Transverse colon (tissue), 4 donors: ENCODE data around the gene DNAJC18. TPM values are rescaled to one million over a fixed set of nuclear protein-coding genes. Genes with fewer than 3 reads are reported as not detected.

Experiments
- DNase-seq: peaks from one replicate; pipeline ENCODE4 v3.0.0-alpha.2; 2019
- H3K27ac ChIP-seq, 4 donors: fragments of 200-600 bp; sonication (generic); 2 replicates each; pipeline ENCODE4 v1.5.1; 2016 to 2018; ENCODE audit warnings: inconsistent platforms in 4 of 4
- H3K27me3 ChIP-seq: fragments of 200-600 bp; sonication (generic); 2 replicates; pipeline ENCODE4 v1.5.1; 2017; ENCODE audit warnings: inconsistent platforms
- H3K36me3 ChIP-seq, 4 donors: fragments of 200-600 bp; sonication (generic); 2 replicates each; pipeline ENCODE4 v1.5.1; 2017 to 2019; ENCODE audit warnings: inconsistent platforms in 4 of 4
- H3K4me1 ChIP-seq, 4 donors: fragments of 200-600 bp; sonication (generic); 2 replicates each; pipeline ENCODE4 v1.5.1; 2017 to 2020; ENCODE audit warnings: inconsistent platforms in 4 of 4
- H3K4me3 ChIP-seq, 4 donors: fragments of 200-600 bp; sonication (generic); 1 replicate in 1 of 4; 2 replicates in 3 of 4; pipeline versions ENCODE4 v1.5.1 to v1.6.1; 2017 to 2019; ENCODE audit warnings: inconsistent platforms in 4 of 4
- H3K9me3 ChIP-seq, 2 donors: fragments of 200-600 bp; sonication (generic); 2 replicates each; pipeline ENCODE4 v1.5.1; 2017 to 2019; ENCODE audit warnings: inconsistent platforms in 2 of 2
- CTCF ChIP-seq, 5 experiments: fragments of 200-600 bp in 3 of 5; fragments of 450-650 bp in 2 of 5; sonication (generic) in 3 of 5; IDR thresholded peaks; 1 replicate in 2 of 5; 2 replicates in 3 of 5; pipeline ENCODE4 v1.5.1; 2016 to 2017; ENCODE audit warnings: antibody characterized with exemption in 5 of 5, inconsistent platforms in 3 of 5, mild to moderate bottlenecking in 2 of 5, moderate library complexity in 1 of 5
- EP300 ChIP-seq: sonication (generic); formaldehyde crosslinking; IDR thresholded peaks from one replicate; pipeline ENCODE4 v1.6.1; 2017; ENCODE audit warnings: antibody characterized with exemption, low read depth
- POLR2A ChIP-seq: fragments of 450-650 bp; IDR thresholded peaks from one replicate; pipeline ENCODE4 v1.6.1; 2016; ENCODE audit warnings: antibody characterized with exemption, mild to moderate bottlenecking, moderate library complexity
- POLR2AphosphoS5 ChIP-seq, 3 donors: sonication (generic); formaldehyde crosslinking; IDR thresholded peaks; one replicate each; pipeline ENCODE4 v1.6.1; 2016; ENCODE audit warnings: antibody characterized with exemption in 3 of 3
- WGBS, 2 donors: methylation state at CpG; one replicate each; pipeline ENCODE4 v1.1.5; 2018; ENCODE audit warnings: low coverage in 1 of 2; 5-methylcytosine and 5-hydroxymethylcytosine counted together
- in situ Hi-C, 4 donors: fragments of 200-750 bp; cut with MboI; loops; one replicate each; pipeline versions ENCODE4 v1.15.0 to v1.15.1; 2017; ENCODE audit warnings: low sequenced_read_pairs in 3 of 4, low pct_ligation_motif_present in 1 of 4, low pct_unique_long_range_greater_than_20kb in 1 of 4
- intact Hi-C: fragments of 100-400 bp; cut with DNase I; formaldehyde crosslinking; loops from one replicate; pipeline ENCODE4 v1.15.1; 2023; ENCODE audit warnings: low total_unique reads
- total RNA-seq, 4 donors: library from RNA; depleted of rRNA; stranded (reverse); fragments of >200 nt; gene quantifications; one replicate each; pipeline ENCODE4 v1.1.0, GENCODE V29; 2016

DNAJC18 gene
- total RNA-seq, 4 donors from 2014 or later: 0.37 to 3.8 (median 3.2) TPM

GRCh38 chr5:139390639-139391569 is 48.4 kb downstream of the DNAJC18 start:
- Histone ChIP-seq H3K36me3 (no peaks in the 10 kb centered on the region), H3K4me3 (no peak overlapping the region), H3K27me3 (peaks cover 21% of the 10 kb centered on the region), H3K4me1 (peaks cover 0 to 63% (median 50%) of the 10 kb centered on the region in 4 donors), H3K9me3 (no peaks in the 10 kb centered on the region), H3K27ac (peak overlapping the region; percentile 81 to 87 (median 82))
- intact Hi-C loops (no loop called here), in situ Hi-C loops (no loop called here)
- 71 to 75% methylated on average over 1 to 9 of the region's 10 CpGs for whole genome bisulfite sequencing, 2 donors
- TF ChIP-seq EP300 (no peak), POLR2AphosphoS5 (IDR thresholded peaks at IDR 0.05) (no peak), CTCF (IDR thresholded peaks at IDR 0.05) (no peak), POLR2A (no peak)
- DNase-seq: no peak

- Histone ChIP-seq H3K4me3 (peak within 1 kb of the TSS in 3 of 4 donors; percentile 30 to 45 (median 32)), H3K36me3 (no peaks in the 10 kb centered on the region), H3K27ac (peak within 1 kb of the TSS; percentile 81 to 87 (median 82)), H3K27me3 (peaks cover 21% of the 10 kb centered on the region), H3K9me3 (no peaks in the 10 kb centered on the region), H3K4me1 (peaks cover under 1 to 71% (median 52%) of the 10 kb centered on the region in 4 donors)
- WGBS, 2 donors: 80 to 100% methylated on average over 1 to 10 of the region's 11 CpGs
- intact Hi-C loops (no loop called here), in situ Hi-C loops (no loop called here)
- peak; percentile 77 for DNase-seq
- TF ChIP-seq POLR2A (peak; percentile 20), EP300 (no peak), CTCF (IDR thresholded peaks at IDR 0.05) (no peak), POLR2AphosphoS5 (IDR thresholded peaks at IDR 0.05) (peak in 1 of 3 donors; percentile 85)
Measured at GRCh38 chr5:139389701-139390638, 49.4 kb downstream of the DNAJC18 start, which contains the start of gene MZB1. Gene MZB1 (minus strand): TSS chr5:139389913. CDS start chr5:139389856, 57 bp downstream.

GRCh38 chr5:139388198-139388821 is 51.0 kb downstream of the DNAJC18 start:
- intact Hi-C loops: no loop called here
- peaks cover 8 to 69% (median 54%) of the 10 kb centered on the region in 4 donors for H3K4me1 ChIP-seq
- peak overlapping the region; percentile 9 to 45 (median 31) for H3K4me3 ChIP-seq
- H3K36me3 ChIP-seq: no peaks in the 10 kb centered on the region
- peak overlapping the region; percentile 75 to 87 (median 80) for H3K27ac ChIP-seq
- DNase-seq: peak; percentile 86
- in situ Hi-C loops: no loop called here
- no peaks in the 10 kb centered on the region for H3K9me3 ChIP-seq
- TF ChIP-seq POLR2A (peak; percentile 86), EP300 (no peak), CTCF (IDR thresholded peaks at IDR 0.05) (peak in 1 of 5 experiments; percentile 11), POLR2AphosphoS5 (IDR thresholded peaks at IDR 0.05) (peak in 2 of 3 donors; percentile 81 to 85)
- H3K27me3 ChIP-seq: peaks cover 6% of the 10 kb centered on the region
- 10% methylated on average over 8 of the region's 8 CpGs; no CpG with 5 or more reads in 1 of the 2 donors for WGBS, 2 donors
